ENCODE measurements around the gene CUL7. TPM values are rescaled to one million over a fixed set of nuclear protein-coding genes. Genes with fewer than 3 reads are reported as not detected.

Gene CUL7
- total and polyA plus RNA-seq, 9 donors = 9.3 to 29.1 (median 21.6) TPM

- intact Hi-C loops (cut with DNase I) = no loop called here
- Histone ChIP-seq H3K9me3 (no peaks in the 10 kb centered on the region), H3K27me3 (no peaks in the 10 kb centered on the region), H3K4me3 (peak within 1 kb of the TSS; percentile 86), H3K36me3 (no peaks in the 10 kb centered on the region), H3K4me1 (ENCODE audit: insufficient read depth) (peaks cover 10% of the 10 kb centered on the region), H3K27ac (peak within 1 kb of the TSS; percentile 71 to 88)
- DNase-seq = peak; percentile 97 to 99 (median 98)
- TF ChIP-seq POLR2A (IDR thresholded peaks at IDR 0.05) (peak; percentile 88), EP300 (IDR thresholded peaks at IDR 0.05) (no peak), CTCF (IDR thresholded peaks at IDR 0.05) (peak in 1 of 3 donors; percentile 16)
- 0 to 1% (median 1%) methylated on average over 64 of the region's 64 CpGs for WGBS, 3 donors
Measured at GRCh38 chr6:43059168-43060033, 5.8 kb upstream of the CUL7 start, which contains the start of the genes KLC4 and MRPL2. Gene KLC4 (plus strand): TSS chr6:43059631. CDS start chr6:43061336, 1,705 bp downstream. Gene MRPL2 (minus strand): TSS chr6:43059434. CDS start chr6:43059381, 53 bp downstream.

GRCh38 chr6:43058531-43058930 is 4.9 kb upstream of the CUL7 start:
- no peaks in the 10 kb centered on the region for H3K36me3 ChIP-seq
- H3K9me3 ChIP-seq = no peaks in the 10 kb centered on the region
- no peaks in the 10 kb centered on the region for H3K27me3 ChIP-seq
- WGBS, 3 donors = 70 to 81% (median 78%) methylated on average over 1 of the region's 1 CpG
- peak overlapping the region in 1 of 2 donors; percentile 88 for H3K27ac ChIP-seq
- H3K4me1 ChIP-seq (ENCODE audit: insufficient read depth) = peaks cover 13% of the 10 kb centered on the region
- no peak for DNase-seq
- TF ChIP-seq POLR2A (IDR thresholded peaks at IDR 0.05) = no peak
- H3K4me3 ChIP-seq = peak overlapping the region; percentile 86
- intact Hi-C loops (cut with DNase I) = no loop called here

- WGBS, 3 donors = 75 to 85% (median 79%) methylated on average over 8 of the region's 8 CpGs
- peaks cover 22% of the 10 kb centered on the region for H3K4me1 ChIP-seq (ENCODE audit: insufficient read depth)
Measured at GRCh38 chr6:43055966-43056365, 2.3 kb upstream of the CUL7 start.

GRCh38 chr6:43054206-43054943 is 724 bp upstream of the CUL7 start:
- DNase-seq = peak; percentile 41 to 70 (median 57)
- Histone ChIP-seq H3K4me1 (ENCODE audit: insufficient read depth) (peaks cover 19% of the 10 kb centered on the region), H3K27ac (peak overlapping the region; percentile 66 to 96), H3K4me3 (peak overlapping the region; percentile 79), H3K9me3 (no peaks in the 10 kb centered on the region), H3K36me3 (no peaks in the 10 kb centered on the region), H3K27me3 (no peaks in the 10 kb centered on the region)
- WGBS, 3 donors = 42 to 54% (median 45%) methylated on average over 17 of the region's 17 CpGs
- intact Hi-C loops (cut with DNase I) = no loop called here
- TF ChIP-seq CTCF (IDR thresholded peaks at IDR 0.05) (no peak), EP300 (IDR thresholded peaks at IDR 0.05) (no peak), POLR2A (IDR thresholded peaks at IDR 0.05) (no peak)

More at GRCh38 chr6:43055966-43056365, 2.3 kb upstream of the CUL7 start:
- Histone ChIP-seq H3K9me3 (no peaks in the 10 kb centered on the region), H3K36me3 (no peaks in the 10 kb centered on the region), H3K27me3 (no peaks in the 10 kb centered on the region), H3K4me3 (no peak overlapping the region), H3K27ac (no peak overlapping the region)
- intact Hi-C loops (cut with DNase I) = no loop called here
- DNase-seq = no peak
- TF ChIP-seq POLR2A (IDR thresholded peaks at IDR 0.05) = no peak
- TF ChIP-seq EP300 (IDR thresholded peaks at IDR 0.05) = no peak
- TF ChIP-seq CTCF (IDR thresholded peaks at IDR 0.05) = no peak
